Fibroblast of villous mesenchyme (primary cell): ENCODE data around the gene ROR1. TPM values are rescaled to one million over a fixed set of nuclear protein-coding genes. Genes with fewer than 3 reads are reported as not detected.

Experiments
- DNase-seq: peaks from one replicate; pipeline ENCODE4 v3.0.0-alpha.2; 2010; ENCODE audit warnings: low read depth
- H3K4me3 ChIP-seq: 2 replicates; pipeline ENCODE4 v1.5.1; 2011; ENCODE audit warnings: low read depth, mild to moderate bottlenecking, low read length
- total RNA-seq: library from RNA; depleted of rRNA; stranded (reverse); fragments of >200 nt; gene quantifications from 2 replicates; pipeline ENCODE4 v1.2.3, GENCODE V29; 2012
- TF ChIP-seq, protein P1 (sequence below): IDR thresholded peaks from 2 replicates; pipeline ENCODE4 v1.5.1; 2012; ENCODE audit warnings: low read depth, mild to moderate bottlenecking, low read length; ENCODE audit not compliant: insufficient read depth

Gene ROR1
- total RNA-seq, 1 donor: 8.6 TPM

DNA sequence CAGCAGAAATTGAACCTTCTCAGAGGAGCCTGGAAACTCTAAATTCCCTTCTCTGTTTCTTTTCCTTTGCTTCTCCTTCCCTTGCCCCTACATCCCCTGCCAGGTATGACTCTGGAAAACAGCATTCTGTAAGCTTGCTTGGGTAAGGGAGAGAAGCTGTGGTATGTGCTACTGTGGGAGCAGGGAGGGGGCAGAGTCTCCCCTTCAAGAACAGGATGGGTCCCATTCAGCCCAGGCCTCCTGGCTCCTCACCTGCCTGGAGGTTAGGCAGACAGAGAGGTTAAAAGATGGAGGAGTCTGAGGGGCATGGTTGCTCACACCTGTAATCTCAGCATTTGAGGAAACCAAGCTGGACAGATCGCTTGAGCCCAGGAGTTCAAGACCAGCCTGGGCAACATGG lies 389.0 kb downstream of the ROR1 start:
- H3K4me3 ChIP-seq: no peak overlapping the region
- TF ChIP-seq, protein P1, sequence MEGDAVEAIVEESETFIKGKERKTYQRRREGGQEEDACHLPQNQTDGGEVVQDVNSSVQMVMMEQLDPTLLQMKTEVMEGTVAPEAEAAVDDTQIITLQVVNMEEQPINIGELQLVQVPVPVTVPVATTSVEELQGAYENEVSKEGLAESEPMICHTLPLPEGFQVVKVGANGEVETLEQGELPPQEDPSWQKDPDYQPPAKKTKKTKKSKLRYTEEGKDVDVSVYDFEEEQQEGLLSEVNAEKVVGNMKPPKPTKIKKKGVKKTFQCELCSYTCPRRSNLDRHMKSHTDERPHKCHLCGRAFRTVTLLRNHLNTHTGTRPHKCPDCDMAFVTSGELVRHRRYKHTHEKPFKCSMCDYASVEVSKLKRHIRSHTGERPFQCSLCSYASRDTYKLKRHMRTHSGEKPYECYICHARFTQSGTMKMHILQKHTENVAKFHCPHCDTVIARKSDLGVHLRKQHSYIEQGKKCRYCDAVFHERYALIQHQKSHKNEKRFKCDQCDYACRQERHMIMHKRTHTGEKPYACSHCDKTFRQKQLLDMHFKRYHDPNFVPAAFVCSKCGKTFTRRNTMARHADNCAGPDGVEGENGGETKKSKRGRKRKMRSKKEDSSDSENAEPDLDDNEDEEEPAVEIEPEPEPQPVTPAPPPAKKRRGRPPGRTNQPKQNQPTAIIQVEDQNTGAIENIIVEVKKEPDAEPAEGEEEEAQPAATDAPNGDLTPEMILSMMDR: no peak
- DNase-seq: no peak

DNA sequence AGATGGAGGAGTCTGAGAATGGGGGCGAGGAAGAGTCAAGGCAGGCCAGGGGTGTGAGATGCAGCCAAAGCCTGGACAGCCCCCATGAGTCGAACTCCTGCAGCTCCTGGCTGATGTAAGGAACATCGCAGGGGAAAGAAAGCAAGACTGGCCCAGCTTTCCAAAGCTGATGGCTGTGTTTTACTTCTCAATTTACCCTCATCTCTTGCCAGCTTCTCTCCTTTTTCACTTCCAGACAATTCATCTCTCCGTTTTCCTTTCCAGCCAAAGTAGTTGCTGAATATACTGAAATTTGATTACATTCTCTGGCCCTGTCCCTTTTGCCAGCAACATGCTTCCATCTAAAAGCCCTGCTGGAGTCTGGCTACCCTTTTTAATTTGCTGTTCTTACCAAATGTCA lies 389.6 kb downstream of the ROR1 start:
- TF ChIP-seq, protein P1: no peak
- H3K4me3 ChIP-seq: no peak overlapping the region
- DNase-seq: no peak

DNA sequence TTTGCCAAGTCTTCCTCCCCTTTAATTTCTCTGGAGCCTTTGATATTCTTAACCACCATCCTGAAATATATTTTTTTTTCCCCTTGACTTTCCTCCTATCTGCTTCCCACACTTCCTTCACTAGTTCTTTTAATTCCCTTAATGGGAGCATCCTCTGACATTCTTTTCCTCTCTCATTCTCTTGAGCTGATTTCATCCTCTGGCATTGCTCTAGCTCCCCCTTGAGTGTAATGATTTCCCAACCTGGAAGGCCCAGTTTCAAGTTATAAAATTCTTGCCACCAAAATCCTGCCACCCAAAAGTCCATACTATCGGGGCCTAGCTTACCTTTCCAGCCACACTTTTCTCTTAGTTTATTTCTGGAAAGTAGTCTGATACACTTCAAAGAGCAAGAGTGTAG lies 390.2 kb downstream of the ROR1 start:
- TF ChIP-seq, protein P1: peak; percentile 55
- no peak overlapping the region for H3K4me3 ChIP-seq
- DNase-seq: peak; percentile 56

DNA sequence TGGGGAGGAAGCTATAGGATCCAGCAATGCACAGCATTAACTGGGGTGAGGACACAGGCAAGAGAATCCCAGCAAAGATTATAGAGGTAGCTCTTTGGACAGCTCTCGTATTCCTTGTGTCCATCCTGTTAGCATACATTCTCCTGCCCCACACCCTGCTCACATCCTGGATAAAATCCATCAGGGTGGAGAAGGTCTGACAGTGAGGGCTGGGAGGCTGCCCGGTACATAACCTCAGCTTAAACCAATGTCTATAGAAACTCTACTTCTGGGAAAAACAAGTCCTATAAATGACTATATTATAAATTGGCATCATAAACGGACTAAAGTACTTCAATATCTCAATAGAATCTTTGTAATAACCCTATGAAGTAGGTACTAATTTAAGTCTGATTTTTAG lies 392.8 kb downstream of the ROR1 start:
- no peak for DNase-seq
- TF ChIP-seq, protein P1: no peak
- no peak overlapping the region for H3K4me3 ChIP-seq

DNA sequence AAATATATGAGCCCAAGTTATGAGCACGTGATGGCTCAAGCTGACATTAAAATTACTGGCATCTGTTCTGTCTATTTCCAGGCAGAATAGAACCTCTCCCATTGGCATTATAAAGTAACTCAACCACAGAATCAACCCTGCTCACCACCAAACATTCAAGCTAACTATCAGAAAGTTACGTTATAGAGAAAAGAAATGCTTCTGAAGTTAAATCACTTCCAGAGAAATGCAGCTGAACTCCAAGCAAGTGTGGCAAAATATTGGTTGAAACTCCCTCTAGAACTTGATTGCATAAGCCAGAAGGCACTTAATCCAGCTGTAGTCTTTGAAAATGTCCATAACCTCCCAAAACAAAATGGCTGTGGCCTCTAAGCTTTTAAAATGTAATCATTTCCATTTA lies 393.4 kb downstream of the ROR1 start:
- no peak overlapping the region for H3K4me3 ChIP-seq
- DNase-seq: peak; percentile 59
- TF ChIP-seq, protein P1: no peak

DNA sequence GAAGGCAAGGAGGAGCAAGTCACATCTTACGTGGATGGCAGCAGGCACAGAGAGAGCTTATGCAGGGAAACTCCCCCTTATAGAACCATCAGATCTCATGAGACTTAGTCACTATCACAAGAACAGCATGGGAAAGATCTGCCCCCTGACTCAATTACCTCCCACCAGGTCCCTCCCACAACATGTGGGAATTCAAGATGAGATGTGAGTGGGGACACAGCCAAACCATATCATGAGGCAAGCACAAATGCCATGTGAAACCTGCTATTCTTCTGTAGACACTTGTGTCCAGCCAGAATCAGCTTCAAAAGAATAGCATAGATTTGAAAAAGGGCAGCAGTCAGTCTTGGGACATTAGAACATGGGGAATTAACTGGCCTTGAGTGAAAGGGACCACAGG lies 397.4 kb downstream of the ROR1 start:
- TF ChIP-seq, protein P1: no peak
- no peak overlapping the region for H3K4me3 ChIP-seq
- DNase-seq: peak; percentile 30

DNA sequence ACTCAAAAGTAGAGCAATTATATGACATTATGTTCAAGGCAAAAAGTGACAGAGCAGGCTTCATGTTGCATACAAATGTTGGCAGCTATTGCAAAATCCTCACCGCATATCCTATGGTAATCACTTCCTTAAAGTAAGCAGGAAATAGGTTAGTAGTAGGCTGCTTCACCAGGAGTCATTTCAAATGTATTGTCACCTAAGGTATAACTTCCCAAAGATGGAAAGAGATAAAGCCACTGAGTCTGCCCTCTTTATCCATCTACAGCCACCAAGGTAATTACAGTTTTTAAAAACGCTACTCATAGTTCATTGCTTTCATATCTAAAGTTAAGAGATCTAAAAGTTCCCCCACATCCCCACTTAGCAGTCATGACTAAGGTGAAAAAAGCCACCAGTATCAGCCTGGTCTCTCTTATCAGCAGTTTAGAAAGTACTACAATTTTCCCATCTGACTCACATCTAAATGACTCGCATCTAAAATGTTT lies 398.0 kb downstream of the ROR1 start:
- no peak overlapping the region for H3K4me3 ChIP-seq
- TF ChIP-seq, protein P1: no peak
- peak; percentile 79 for DNase-seq
